NCI-H1048 (cell line): ENCODE results near the gene REN.
A peak's percentile ranks its signal among the peaks of the same experiment; 100 is the strongest.

ENCODE experiments used
- DNase-seq: peaks from one replicate; lab custom pipeline; 2025; lab: John Stamatoyannopoulos, UW

The REN gene

GRCh38 chr1:204153667-204154066 lies 12.5 kb downstream of the REN start:
- no peak for DNase-seq

DNA sequence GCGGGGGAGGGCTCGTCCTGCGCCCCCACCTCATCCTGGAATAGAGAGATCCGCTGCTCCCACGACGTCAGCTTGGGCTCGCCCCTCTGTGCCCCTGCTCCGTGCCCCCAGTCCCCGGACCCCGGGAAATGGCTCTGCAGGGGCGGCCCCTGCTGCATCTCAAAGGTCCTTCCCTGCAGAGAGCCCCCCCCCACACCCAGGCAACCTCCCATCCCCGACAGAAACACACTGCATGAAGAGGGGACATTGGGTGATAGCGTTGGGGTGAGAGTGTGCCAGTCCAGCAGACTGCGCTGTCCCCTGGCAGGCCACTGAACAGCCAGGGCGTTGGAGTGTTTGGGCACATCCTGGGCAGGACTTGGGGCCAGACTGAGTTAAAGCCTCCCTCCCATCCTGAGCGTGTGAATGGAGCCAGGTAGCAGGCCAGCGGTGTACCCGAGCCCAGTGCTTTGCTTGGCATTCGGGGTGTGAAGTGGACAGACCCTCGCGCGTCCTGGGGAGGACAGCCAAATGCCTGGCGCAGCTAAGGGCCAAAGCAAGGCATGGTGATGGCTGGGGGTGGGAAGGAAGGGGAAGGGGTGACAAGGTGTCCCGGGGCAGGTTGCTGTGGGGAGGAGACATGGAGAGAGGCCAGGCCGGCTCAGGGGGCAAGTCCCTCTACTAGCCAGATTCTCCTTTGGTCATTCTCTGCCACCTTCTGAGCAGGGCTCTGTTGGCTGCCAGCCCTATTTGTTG lies 13.7 kb downstream of the REN start:
- DNase-seq: no peak

DNA sequence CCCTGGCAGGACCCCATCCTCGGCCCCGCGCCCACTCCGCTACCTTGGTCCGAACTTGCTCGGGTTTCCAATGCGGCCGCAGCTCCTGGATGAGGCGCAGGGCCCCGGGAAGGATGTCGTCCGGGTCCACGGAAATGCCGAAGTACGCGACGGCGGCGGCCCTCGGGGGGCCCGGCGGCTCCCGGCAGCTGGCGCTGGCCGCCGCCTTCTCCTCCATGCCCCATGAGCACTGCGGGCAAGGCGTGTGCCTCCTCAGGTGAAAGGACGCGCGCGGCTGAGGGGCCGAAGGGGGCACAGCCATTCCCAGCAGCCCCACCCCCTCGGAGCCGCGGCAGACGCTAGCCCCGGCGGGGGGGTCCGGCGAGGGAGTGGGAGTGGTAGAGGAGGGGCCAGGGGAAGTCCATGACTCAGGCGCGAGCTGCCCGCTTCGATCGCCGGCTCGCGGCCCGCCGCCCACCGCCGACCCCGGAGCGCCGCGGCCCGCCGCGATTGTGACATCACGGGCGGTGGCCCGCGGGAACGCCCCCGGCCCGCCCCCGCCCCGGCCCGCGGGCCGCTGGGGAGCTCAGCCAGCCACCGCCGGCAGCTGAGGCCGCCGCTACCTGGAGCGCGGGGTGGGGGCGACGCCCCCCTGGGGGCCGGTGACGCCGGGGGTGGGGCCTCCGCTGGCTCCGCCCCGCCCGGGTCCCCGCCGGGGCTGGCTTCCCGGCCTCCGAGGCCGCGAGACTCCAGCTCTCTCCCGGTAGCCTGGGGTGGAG lies 14.4 kb downstream of the REN start, which contains the start of gene ETNK2:
ETNK2 (minus strand) TSS at position 493 of the 758 bp plus-strand sequence; CDS start at position 301, 192 bp downstream.
- peak; percentile 46 for DNase-seq

- DNase-seq: no peak
These were observed 15.2 kb downstream of the REN start for GRCh38 chr1:204150702-204151551.

DNA sequence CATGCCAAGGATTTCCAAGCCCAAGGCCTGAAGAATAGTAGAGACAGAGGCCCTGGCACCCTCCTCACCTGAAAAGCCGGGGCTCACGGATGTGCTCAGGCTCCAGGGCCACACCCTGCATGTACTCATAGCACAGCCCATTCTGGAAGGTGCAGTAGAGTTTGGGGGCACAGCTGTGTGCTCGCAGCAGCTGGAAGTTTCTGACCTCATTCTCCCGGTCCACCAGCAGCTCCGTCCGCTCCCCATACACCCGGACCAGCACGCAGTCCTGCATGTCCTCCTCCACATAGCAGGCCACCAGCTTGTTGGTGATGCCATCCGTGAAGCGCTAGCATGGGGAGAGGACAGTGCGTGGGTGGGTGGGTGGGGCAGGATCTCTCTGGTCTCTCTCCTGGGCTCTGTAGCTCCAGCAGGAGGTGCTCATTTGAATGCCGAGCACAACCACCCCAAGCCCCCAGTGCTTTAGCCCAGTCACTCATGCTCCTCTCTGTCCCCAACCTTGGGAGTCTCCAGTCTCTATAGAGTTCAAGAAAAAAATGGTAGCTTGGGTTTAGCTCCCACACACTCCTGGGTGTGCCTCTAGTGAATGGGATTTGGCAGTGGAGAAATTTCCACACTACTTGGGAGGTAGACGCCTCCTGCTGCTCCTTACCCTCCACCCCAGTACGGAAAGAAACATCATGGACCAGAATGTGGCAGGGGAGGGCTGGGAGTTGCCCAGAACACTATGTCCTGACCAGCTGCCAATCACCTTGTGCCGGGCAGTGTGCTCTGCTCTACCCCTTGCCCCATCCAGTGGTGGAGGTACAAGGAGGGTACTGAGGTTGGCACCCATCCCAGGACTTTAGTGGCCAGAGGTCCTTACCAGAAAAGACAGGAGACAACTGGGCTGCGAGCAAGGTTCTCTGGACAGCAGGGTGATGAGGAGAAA lies 16.2 kb downstream of the REN start:
- no peak for DNase-seq

- DNase-seq: no peak
These were observed 17.0 kb downstream of the REN start for GRCh38 chr1:204149107-204149506.

GRCh38 chr1:204147406-204148383 lies 18.4 kb downstream of the REN start:
- DNase-seq: no peak

GRCh38 chr1:204146965-204147364 lies 19.2 kb downstream of the REN start:
- DNase-seq: no peak

DNA sequence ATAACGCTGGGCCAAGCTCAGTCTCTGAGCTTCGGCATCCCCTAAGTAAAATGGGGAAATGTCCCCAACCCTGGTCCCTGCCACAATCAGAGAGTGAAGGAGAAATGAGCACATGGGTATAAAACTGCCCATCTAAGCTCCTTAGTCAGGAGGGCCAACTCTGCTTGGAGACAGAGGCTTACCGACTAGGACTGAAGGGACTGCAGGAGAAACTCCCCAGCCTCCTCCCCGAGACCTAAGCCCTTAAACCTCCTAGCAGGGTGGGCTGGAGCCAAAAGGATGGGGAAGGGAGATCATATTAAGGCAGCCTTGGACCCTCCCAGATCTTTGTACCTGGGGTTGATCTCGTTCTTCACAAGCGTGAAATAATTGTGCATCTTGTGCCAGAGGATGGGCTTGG lies 19.8 kb downstream of the REN start:
- DNase-seq: no peak

DNA sequence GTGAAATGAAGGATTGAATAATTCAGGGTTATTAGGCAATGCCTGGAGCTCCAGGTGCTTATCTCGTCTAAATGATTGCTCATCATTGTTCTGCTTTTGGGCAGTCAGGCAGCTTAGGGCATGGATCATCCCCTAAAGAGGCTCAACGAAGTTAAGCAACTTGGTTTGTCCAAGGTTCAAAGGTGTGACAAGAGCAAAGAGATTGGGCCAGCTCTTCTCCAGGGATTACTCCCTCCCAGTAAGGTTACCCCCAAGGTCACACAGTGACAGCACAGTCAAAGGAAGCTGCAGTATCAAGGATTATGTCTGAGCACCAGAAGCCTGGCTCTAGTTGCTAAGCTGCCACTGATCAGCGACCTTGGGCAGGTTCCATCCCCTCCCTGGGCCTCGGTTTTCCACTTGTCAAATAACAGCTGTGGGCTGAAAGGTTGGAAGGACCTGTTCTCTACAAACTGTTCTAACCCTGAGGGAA lies 21.1 kb downstream of the REN start:
- no peak for DNase-seq

DNA sequence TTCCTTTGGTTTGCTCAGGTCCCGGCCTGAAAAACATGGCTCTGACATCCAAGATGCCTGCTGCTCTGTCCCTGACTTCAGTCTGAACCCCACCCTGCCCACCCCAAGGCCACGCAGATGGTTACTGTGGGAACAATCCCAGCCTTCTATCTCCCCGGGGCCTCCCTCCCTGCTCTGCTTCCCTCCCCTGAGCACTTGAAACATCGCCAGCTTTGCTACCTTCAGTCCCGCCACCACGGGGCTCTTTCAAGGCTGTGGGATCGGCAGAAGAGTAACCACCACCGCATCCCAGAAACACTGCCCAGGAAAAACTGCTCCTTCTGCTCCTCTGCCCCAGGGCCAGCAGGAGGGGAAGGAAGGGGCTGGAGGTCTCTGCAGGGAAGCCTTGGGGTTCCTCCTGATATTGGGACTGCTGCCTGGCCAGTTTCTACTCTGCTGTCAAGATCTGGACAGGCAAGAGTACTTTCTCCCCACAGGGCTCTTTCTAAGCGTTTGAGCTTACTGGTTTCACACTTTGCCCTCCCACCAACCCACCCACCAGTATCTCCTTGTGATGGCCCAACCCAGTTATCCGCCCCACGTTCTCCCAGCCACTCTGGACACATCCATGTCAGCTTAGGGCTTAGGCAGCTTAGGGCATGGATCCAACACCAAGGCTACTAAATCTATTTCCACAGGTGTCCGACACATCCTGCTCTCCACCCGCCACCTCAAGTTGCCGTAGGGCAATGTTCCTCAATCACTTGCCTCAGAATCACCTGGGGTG lies 22.7 kb downstream of the REN start:
- no peak for DNase-seq

- DNase-seq: no peak
These were observed 23.8 kb downstream of the REN start for GRCh38 chr1:204142032-204142974.

DNA sequence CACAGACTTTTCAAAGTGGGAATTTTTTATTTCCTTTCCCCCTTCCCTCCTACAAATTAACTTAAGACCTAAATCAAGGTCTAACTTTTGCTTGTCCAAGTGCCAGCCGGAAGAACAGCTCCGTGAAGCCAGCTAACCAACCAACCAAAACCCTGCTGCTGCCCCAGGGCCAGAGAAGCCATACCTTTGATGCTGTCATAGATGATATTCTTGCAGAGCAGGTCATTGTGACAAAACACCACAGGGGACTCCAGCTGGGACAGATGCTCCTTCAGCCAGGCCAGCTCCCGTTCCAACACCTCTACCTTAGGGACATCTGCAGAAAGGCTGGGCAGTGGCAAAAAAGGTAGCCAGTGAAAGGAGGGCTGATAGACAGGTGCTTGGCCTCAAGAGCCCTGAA lies 25.0 kb downstream of the REN start:
- DNase-seq: no peak

GRCh38 chr1:204139952-204140351 lies 26.2 kb downstream of the REN start:
- no peak for DNase-seq

DNA sequence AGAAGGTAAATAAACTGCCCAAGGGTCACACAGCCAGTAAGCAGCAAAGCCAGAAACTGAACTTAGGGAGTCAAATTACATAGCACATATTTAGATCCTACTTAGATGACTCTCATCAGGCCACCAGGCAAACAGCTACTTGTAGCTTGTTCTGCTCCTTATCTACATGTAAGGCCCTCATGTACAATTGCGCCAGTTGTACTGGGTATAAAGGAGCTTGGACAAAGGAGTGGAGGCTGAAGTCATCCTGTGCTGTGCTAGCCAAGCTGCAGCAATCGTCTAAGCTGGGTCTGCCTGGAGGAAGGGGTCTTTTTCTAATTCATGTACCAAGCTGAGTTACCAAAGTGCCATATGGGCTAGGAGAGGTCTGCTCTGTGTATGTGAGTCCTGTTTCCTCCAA lies 27.0 kb downstream of the REN start:
- DNase-seq: no peak

DNA sequence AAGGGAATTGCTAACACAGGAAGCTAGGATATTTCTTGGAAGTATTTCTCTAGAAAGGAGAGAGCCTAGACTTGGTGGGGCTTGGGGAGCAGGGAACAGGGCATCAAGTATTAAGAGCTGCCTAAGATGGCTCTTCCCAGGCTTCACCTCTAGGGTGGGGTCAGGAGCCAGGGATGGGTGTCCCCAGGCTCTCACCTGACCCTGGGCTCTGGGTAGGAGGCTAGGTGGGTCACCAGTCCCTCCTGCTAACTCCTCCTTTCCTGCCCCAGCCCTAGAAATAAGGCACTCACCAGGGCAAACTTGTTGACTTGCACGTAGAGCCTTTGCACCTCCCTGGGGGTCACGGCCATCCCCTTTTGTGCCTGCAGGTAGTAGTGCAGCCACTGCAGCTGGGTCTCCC lies 29.3 kb downstream of the REN start:
- no peak for DNase-seq

GRCh38 chr1:204134103-204134502 lies 32.0 kb downstream of the REN start:
- no peak for DNase-seq

DNA sequence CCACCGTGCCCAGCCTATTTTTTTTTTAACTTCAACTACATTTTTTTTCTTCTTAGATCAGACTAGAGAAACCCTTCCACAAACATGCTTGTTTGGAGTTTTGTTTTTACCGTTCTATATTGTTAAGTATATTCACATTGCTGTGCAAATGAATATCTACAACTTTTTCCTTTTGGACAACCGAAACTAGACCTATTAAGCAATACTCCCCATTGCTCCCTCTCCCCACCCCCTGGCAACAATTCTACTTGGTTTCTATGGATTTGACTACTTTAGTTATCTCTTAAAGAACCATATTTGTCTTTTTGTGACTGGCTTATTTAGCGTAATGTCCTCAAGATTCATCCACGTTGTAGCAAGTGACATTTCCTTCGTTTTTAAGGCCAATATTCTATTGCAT lies 33.4 kb downstream of the REN start:
- DNase-seq: no peak
